Heart left ventricle (tissue), 13 donors: ENCODE results near the gene FAXDC2.
"Not testable (repeated sequence)": the region's sequence is repeated elsewhere in the genome, so short reads cannot be mapped to it uniquely, and the experiment has no call there.

Source experiments
- CTCF ChIP-seq, 12 donors: fragments of 200-600 bp; sonication (generic) in 4 of 12; IDR thresholded peaks; one replicate each; pipeline versions ENCODE4 v1.5.0 to v1.8.0; 2018 to 2022; ENCODE audit warnings: antibody characterized with exemption in 12 of 12, mild to moderate bottlenecking in 5 of 12
- POLR2A ChIP-seq, 2 donors: fragments of 450-650 bp; IDR thresholded peaks; one replicate each; pipeline ENCODE4 v1.6.1; 2017; ENCODE audit warnings: antibody characterized with exemption in 2 of 2, mild to moderate bottlenecking in 2 of 2, moderate library complexity in 2 of 2
- donor health status: ischemic (EF 13 %, LVEDD 7.1; RV severe dilation, severe dysfunction).
- donor health status: DM: no; HTN: yes; CAD: no.
- donor health status: DM: no; HTN: no; CAD: no.
- donor health status: ischemic (EF 25% LVEDD 6.9; RV normal size, moderate dysfunction).
- donor health status: ischemic (EF 25% LVEDD 5.7; RV mildly dilated, moderate dysfunction).
- donor health status: ischemic (EF 35%, LVEDD 5.7; RV mildly dilated, moderate dysfunction).
- donor health status: nonischemic (EF 11% LVEDD 7.7; RV severe dilation, severe dysfunction).
- donor health status: DM: yes; HTN: yes; CAD: no.
- donor health status: PGD.
- donor health status: ischemic (EF 29% LVEDD 5.4; RV normal size, mild dysfunction).
- donor health status: nonischemic (EF 23%, LVEDD 6.1; RV moderate dilation, normal function).

- not testable (repeated sequence) for TF ChIP-seq POLR2A, CTCF (IDR thresholded peaks at IDR 0.05)
Observed at GRCh38 chr5:154832804-154833203, 17.6 kb downstream of the FAXDC2 start.
